ENCODE data around the gene TYW5. TPM values are rescaled to one million over a fixed set of nuclear protein-coding genes. Genes with fewer than 3 reads are reported as not detected.

Gene TYW5
- polyA plus RNA-seq, 3 donors, result 2.0 to 3.0 (median 2.7) TPM

GRCh38 chr2:199895406-199895805 is 59.9 kb downstream of the TYW5 start:
- no peak overlapping the region for H3K27ac ChIP-seq (ENCODE audit: low read depth, low read length)
- WGBS, 3 donors, result 48 to 86% (median 81%) methylated on average over 3 of the region's 3 CpGs

- WGBS, 3 donors, result 63 to 92% (median 91%) methylated on average over 6 of the region's 6 CpGs
- H3K27ac ChIP-seq (ENCODE audit: low read depth, low read length), result no peak overlapping the region
Observed at GRCh38 chr2:199883474-199884212, 71.6 kb downstream of the TYW5 start.

GRCh38 chr2:199882667-199883066 is 72.6 kb downstream of the TYW5 start:
- H3K27ac ChIP-seq (ENCODE audit: low read depth, low read length), result no peak overlapping the region

Other genes with a start within 250 kb of the TYW5 start
- 1 to 10 TPM in 2 of 3 donors, under 1 TPM in 1; 0.90 to 3.4 (median 1.4) TPM for gene FTCDNL1, start 104.3 kb downstream of the TYW5 start, polyA plus RNA-seq
- gene C2orf69, start 44.2 kb downstream of the TYW5 start, polyA plus RNA-seq, result 1 to 10 TPM; 4.4 to 7.2 (median 6.4) TPM
- gene MAIP1, start 91 bp upstream of the TYW5 start, polyA plus RNA-seq, result 10 to 100 TPM; 10.1 to 18.7 (median 10.8) TPM